Measurements from ENCODE around the gene ACTRT2.

- peak in 2 of 4 experiments; percentile 13 to 14 for TF ChIP-seq CTCF (IDR thresholded peaks at IDR 0.05)
- no peak for TF ChIP-seq POLR2AphosphoS5 (IDR thresholded peaks at IDR 0.05)
- no peak for TF ChIP-seq EP300 (IDR thresholded peaks at IDR 0.05)
Measured at GRCh38 chr1:3066250-3066711, 45.0 kb downstream of the ACTRT2 start.

Data from sigmoid colon (tissue), 4 donors.